Neural progenitor cell (in vitro differentiated cells): Measurements from ENCODE around the gene KPNA5. TPM values are rescaled to one million over a fixed set of nuclear protein-coding genes. Genes with fewer than 3 reads are reported as not detected.

ENCODE experiments used
- DNase-seq: peaks from one replicate; pipeline ENCODE4 v3.0.0-alpha.2; 2016; ENCODE audit warnings: low spot score
- H2AFZ ChIP-seq: fragments of 200-600 bp; sonication (generic); replicated peaks from 2 replicates; pipeline ENCODE4 v1.6.1; 2016; ENCODE audit warnings: antibody characterized with exemption
- H3F3A ChIP-seq: fragments of 200-600 bp; sonication (generic); 2 replicates; pipeline ENCODE4 v1.6.1; 2016; ENCODE audit warnings: antibody characterized with exemption, low read depth
- H3K27ac ChIP-seq: fragments of 200-600 bp; sonication (generic); 2 replicates; pipeline ENCODE4 v1.5.1; 2016; ENCODE audit warnings: mild to moderate bottlenecking
- H3K27me3 ChIP-seq: fragments of 200-600 bp; sonication (generic); 2 replicates; pipeline ENCODE4 v1.6.1; 2016; ENCODE audit warnings: mild to moderate bottlenecking, moderate library complexity
- H3K36me3 ChIP-seq: fragments of 200-600 bp; sonication (generic); 2 replicates; pipeline ENCODE4 v1.5.1; 2016
- H3K4me1 ChIP-seq: fragments of 200-600 bp; sonication (generic); 2 replicates; pipeline ENCODE4 v1.6.1; 2016; ENCODE audit warnings: mixed run types
- H3K4me2 ChIP-seq: fragments of 200-600 bp; sonication (generic); 2 replicates; pipeline ENCODE4 v1.6.1; 2016
- H3K4me3 ChIP-seq: fragments of 200-600 bp; sonication (generic); 2 replicates; pipeline ENCODE4 v1.5.1; 2016
- H3K79me2 ChIP-seq: fragments of 200-600 bp; sonication (generic); 2 replicates; pipeline ENCODE4 v1.6.1; 2016; ENCODE audit warnings: low read depth
- H3K9ac ChIP-seq: fragments of 200-600 bp; sonication (generic); 2 replicates; pipeline ENCODE4 v1.6.1; 2016
- H3K9me3 ChIP-seq: fragments of 200-600 bp; sonication (generic); 2 replicates; pipeline ENCODE4 v1.5.1; 2016; ENCODE audit warnings: low read depth
- H4K20me1 ChIP-seq: fragments of 200-600 bp; sonication (generic); 2 replicates; pipeline ENCODE4 v1.6.1; 2016; ENCODE audit warnings: low read depth
- H3K27ac Mint-ChIP-seq: 3 replicates; pipeline ENCODE4 v1.8.0; 2021; ENCODE audit warnings: mixed read lengths
- H3K27me3 Mint-ChIP-seq: 2 replicates; pipeline ENCODE4 v1.8.0; 2022; ENCODE audit warnings: low read depth, mild to moderate bottlenecking, inconsistent platforms, moderate library complexity, mixed read lengths; ENCODE audit not compliant: insufficient read depth
- H3K36me3 Mint-ChIP-seq: 3 replicates; pipeline ENCODE4 v1.8.0; 2021; ENCODE audit warnings: mixed read lengths
- H3K4me1 Mint-ChIP-seq: 3 replicates; pipeline ENCODE4 v1.8.0; 2021; ENCODE audit warnings: mixed read lengths
- H3K4me3 Mint-ChIP-seq: 3 replicates; pipeline ENCODE4 v1.8.0; 2021; ENCODE audit warnings: mild to moderate bottlenecking, moderate library complexity, mixed read lengths
- H3K9me3 Mint-ChIP-seq: 3 replicates; pipeline ENCODE4 v1.8.0; 2020; ENCODE audit warnings: mixed read lengths
- EZH2 ChIP-seq: fragments of 200-600 bp; sonication (generic); IDR thresholded peaks from 2 replicates; pipeline ENCODE4 v1.6.1; 2017; ENCODE audit warnings: antibody characterized with exemption, mild to moderate bottlenecking, moderate library complexity
- EZH2phosphoT487 ChIP-seq: fragments of 200-600 bp; sonication (generic); IDR thresholded peaks from 2 replicates; pipeline ENCODE4 v1.6.1; 2017; ENCODE audit warnings: antibody characterized with exemption
- total RNA-seq: library from RNA; depleted of rRNA; stranded (reverse); fragments of >200 nt; gene quantifications from 2 replicates; pipeline ENCODE4 v1.2.3, GENCODE V29; 2015; ENCODE audit warnings: low replicate concordance
- TF ChIP-seq, protein P1 (sequence below): fragments of 200-600 bp; sonication (generic); IDR thresholded peaks from 2 replicates; pipeline ENCODE4 v1.5.1; 2017; ENCODE audit warnings: antibody characterized with exemption, mild to moderate bottlenecking

KPNA5 gene
- total RNA-seq, 1 donor from 2014 or later = 39.9 TPM

- H3K4me2 ChIP-seq = peak overlapping the region; percentile 77
- TF ChIP-seq EZH2 (no peak), EZH2phosphoT487 (no peak)
- TF ChIP-seq, protein P1, sequence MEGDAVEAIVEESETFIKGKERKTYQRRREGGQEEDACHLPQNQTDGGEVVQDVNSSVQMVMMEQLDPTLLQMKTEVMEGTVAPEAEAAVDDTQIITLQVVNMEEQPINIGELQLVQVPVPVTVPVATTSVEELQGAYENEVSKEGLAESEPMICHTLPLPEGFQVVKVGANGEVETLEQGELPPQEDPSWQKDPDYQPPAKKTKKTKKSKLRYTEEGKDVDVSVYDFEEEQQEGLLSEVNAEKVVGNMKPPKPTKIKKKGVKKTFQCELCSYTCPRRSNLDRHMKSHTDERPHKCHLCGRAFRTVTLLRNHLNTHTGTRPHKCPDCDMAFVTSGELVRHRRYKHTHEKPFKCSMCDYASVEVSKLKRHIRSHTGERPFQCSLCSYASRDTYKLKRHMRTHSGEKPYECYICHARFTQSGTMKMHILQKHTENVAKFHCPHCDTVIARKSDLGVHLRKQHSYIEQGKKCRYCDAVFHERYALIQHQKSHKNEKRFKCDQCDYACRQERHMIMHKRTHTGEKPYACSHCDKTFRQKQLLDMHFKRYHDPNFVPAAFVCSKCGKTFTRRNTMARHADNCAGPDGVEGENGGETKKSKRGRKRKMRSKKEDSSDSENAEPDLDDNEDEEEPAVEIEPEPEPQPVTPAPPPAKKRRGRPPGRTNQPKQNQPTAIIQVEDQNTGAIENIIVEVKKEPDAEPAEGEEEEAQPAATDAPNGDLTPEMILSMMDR = no peak
- Mint-ChIP-seq H3K4me1 (peaks cover 6% of the 10 kb centered on the region), H3K36me3 (no peaks in the 10 kb centered on the region), H3K4me3 (peak overlapping the region; percentile 83), H3K27ac (no peak overlapping the region), H3K9me3 (no peaks in the 10 kb centered on the region), H3K27me3 (peaks cover 23% of the 10 kb centered on the region)
- H3K36me3 ChIP-seq = no peaks in the 10 kb centered on the region
- no peaks in the 10 kb centered on the region for H3K4me1 ChIP-seq
- peak overlapping the region; percentile 48 for H3K4me3 ChIP-seq
- H2AFZ ChIP-seq = peak overlapping the region; percentile 96
- no peak overlapping the region for H3K27ac ChIP-seq
- no peaks in the 10 kb centered on the region for H3K9me3 ChIP-seq
- DNase-seq = no peak
- H3K27me3 ChIP-seq = peaks cover 63% of the 10 kb centered on the region
- no peaks in the 10 kb centered on the region for H4K20me1 ChIP-seq
- peaks cover 11% of the 10 kb centered on the region for H3F3A ChIP-seq
- H3K79me2 ChIP-seq = no peaks in the 10 kb centered on the region
- H3K9ac ChIP-seq = no peak overlapping the region
Measured at GRCh38 chr6:116763906-116764628, 83.1 kb downstream of the KPNA5 start.

DNA sequence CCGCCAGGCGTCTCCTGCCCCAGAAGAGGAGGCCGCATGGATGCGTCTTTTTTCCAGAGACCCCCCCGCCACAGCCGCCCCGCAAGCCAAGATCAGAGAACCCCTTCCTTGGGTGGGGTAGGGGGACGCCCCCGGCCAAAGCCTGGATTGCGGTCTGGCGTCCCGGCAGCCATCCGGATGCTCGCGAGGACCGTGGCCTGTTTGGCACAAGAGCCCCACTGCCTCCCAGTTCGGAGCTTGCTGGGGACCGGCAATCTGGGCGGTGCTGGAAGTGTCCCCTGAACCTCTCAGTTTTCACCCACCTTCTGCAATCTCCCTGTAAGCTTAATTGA, 83.6 kb downstream of the KPNA5 start:
- Histone ChIP-seq H3K4me1 (no peaks in the 10 kb centered on the region), H4K20me1 (no peaks in the 10 kb centered on the region), H3K4me3 (peak overlapping the region; percentile 48), H3K27ac (no peak overlapping the region), H3K9me3 (no peaks in the 10 kb centered on the region), H3K4me2 (peak overlapping the region; percentile 77), H3F3A (peaks cover 11% of the 10 kb centered on the region), H2AFZ (peak overlapping the region; percentile 96), H3K9ac (no peak overlapping the region), H3K36me3 (no peaks in the 10 kb centered on the region), H3K27me3 (peaks cover 63% of the 10 kb centered on the region), H3K79me2 (no peaks in the 10 kb centered on the region)
- Mint-ChIP-seq H3K9me3 (no peaks in the 10 kb centered on the region), H3K4me3 (peak overlapping the region; percentile 83), H3K27ac (no peak overlapping the region), H3K4me1 (peaks cover 6% of the 10 kb centered on the region), H3K27me3 (peaks cover 23% of the 10 kb centered on the region), H3K36me3 (no peaks in the 10 kb centered on the region)
- no peak for DNase-seq
- TF ChIP-seq EZH2 = no peak
- TF ChIP-seq, protein P1 = peak; percentile 14

GRCh38 chr6:116764961-116765841, 84.2 kb downstream of the KPNA5 start, which contains the start of gene FAM162B:
FAM162B (minus strand) TSS chr6:116765719; CDS start chr6:116765576, 143 bp downstream.
- peak; percentile 88 for TF ChIP-seq EZH2
- TF ChIP-seq, protein P1 = no peak
- TF ChIP-seq EZH2phosphoT487 = peak; percentile 75

More at GRCh38 chr6:116764961-116765841, 84.2 kb downstream of the KPNA5 start, which contains the start of gene FAM162B:
- DNase-seq = peak; percentile 73
- Histone ChIP-seq H4K20me1 (no peaks in the 10 kb centered on the region), H3F3A (peaks cover 11% of the 10 kb centered on the region), H3K4me3 (peak within 1 kb of the TSS; percentile 48), H3K9ac (no peak within 1 kb of the TSS), H3K27ac (no peak within 1 kb of the TSS), H3K79me2 (no peaks in the 10 kb centered on the region), H3K36me3 (no peaks in the 10 kb centered on the region), H3K4me2 (peak within 1 kb of the TSS; percentile 77), H3K4me1 (no peaks in the 10 kb centered on the region), H3K27me3 (peaks cover 63% of the 10 kb centered on the region), H3K9me3 (no peaks in the 10 kb centered on the region), H2AFZ (peak within 1 kb of the TSS; percentile 96)
- Mint-ChIP-seq H3K27me3 (peaks cover 23% of the 10 kb centered on the region), H3K4me3 (peak within 1 kb of the TSS; percentile 90), H3K27ac (no peak within 1 kb of the TSS), H3K36me3 (no peaks in the 10 kb centered on the region), H3K4me1 (peaks cover 6% of the 10 kb centered on the region), H3K9me3 (no peaks in the 10 kb centered on the region)
